Stimulated activated CD4-positive, alpha-beta T cell treated with anti-CD3 and anti-CD28 coated beads, TNF-alpha, amount 100 ng/mL, for 48 hours (primary cell): ENCODE measurements around the gene RWDD1.
A peak's percentile ranks its signal among the peaks of the same experiment; 100 is the strongest.

Experiments used
- DNase-seq, 3 donors: peaks; one replicate each; pipeline ENCODE4 v3.0.0-alpha.2; 2020; ENCODE audit warnings: low read depth in 3 of 3

The RWDD1 gene

DNA sequence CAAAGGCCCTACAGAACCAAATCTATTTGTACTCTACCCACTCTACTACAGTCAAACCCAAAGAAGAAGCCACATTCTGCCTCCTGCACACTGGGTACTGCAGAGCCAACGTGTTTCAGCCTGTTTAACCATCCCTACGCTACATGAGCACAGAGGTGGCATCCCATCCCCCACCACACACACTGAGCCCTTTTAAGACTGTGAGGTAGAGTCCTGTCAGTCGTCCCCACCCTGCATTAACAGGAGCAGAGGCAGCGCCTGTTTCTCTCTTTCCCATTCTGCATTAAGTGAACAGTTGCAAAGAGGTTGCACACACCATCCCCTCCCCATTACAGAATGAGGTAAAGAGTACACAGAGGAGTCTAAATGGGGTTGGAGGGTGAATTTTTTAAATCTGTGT is 39.8 kb downstream of the RWDD1 start:
- DNase-seq = no peak

DNA sequence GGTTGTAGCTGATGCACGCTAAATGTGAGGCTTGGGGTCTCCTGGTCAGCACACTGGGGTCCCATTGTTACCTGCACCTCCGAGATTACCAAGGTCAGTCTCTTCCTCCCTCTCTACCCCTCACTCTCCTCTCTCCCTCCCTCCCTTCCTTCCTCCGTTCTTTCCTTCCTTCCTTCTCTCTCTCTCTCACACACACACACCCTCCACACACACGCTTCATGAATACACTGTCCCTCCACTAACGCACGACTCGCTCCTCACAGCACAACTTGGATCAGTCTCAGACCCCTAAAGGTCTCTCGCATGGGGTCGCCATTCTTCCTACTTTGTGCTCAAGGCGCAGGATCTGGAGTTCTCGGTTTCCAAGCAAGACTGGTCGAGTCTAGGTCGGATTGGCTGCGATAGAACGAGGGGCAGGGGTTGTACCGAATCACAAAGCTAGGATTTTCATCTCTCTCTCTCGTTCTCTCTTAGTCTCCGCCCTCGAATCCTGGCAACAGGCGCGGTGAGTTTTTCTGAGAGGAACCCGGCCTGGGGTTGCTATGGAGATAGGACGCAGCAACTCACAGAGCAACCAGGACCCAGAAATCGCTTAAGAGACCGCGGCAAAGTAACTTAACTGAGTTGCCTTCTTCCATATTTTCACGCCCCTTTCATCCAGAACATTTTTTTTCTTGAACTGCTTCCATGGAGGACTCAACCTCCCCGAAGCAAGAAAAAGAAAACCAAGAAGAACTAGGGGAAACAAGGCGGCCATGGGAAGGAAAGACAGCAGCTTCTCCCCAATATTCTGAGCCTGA is 44.8 kb downstream of the RWDD1 start, which contains the start of gene RSPH4A:
RSPH4A (plus strand) TSS at position 543 of the 800 bp plus-strand sequence; CDS start at position 688, 145 bp downstream.
- DNase-seq = peak; percentile 37 to 54 (median 54)

DNA sequence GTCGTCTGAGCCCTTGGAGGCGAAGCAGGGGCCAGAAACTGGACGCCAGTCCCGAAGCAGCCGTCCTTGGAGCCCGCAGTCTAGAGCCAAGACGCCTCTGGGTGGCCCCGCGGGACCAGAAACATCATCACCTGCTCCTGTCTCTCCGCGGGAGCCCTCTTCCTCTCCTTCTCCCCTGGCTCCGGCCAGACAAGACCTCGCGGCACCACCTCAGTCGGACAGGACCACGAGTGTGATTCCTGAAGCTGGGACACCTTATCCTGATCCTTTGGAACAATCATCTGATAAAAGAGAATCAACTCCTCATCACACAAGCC is 45.4 kb downstream of the RWDD1 start:
- DNase-seq = no peak

DNA sequence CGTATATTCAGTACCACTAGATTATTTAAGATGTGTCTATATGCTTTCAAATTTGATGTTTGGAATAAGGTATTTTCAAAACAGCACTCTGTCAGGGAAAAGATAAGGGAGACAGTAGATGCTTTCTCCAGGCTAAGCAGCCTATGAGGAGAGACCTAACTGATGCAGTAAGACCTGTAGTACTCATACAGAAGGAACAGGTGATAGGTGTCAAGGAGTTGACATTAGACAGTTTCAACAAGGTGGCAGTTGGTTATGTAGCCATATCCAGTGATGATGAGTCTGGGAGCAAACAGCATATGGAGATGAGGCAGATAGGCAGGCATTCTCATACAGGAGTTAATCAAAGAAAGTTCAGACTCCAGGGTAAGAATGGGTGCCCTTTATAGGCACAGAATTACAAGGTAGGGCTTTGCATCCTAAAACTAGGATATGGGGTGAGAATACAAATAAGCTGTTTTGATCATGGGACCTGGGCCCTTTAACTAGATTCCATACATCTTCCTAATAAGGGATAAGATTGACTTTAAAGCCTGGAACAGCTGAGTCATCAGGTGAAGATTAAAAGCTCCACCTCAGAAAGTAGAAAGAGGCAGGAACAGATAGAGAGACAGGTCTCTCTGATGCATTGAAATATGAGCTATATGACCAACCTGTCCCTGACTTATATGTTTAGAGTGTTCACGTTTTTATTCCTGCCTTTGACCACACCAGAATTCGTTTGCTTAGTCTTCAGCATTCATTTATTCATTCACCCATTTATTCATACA is 52.9 kb downstream of the RWDD1 start:
- no peak for DNase-seq

DNA sequence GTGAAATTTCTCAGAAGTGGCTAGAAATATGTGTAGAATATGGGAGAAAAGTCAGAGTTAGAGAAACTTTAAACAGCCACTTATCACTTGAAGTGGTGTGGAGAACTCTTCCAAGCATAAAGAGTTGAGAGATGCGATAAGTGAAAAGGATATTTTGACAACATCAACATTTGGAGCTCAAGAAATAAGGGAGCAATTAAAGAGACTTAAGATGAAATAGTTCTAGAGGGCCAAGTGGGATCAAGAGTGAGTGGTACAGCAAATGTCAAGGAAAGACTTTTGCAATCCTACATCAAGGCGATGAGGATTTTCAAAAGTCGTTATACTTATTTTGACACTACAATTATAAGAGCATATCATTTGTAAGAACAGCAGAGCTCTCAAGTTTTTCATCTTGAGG is 54.6 kb downstream of the RWDD1 start:
- DNase-seq = no peak

DNA sequence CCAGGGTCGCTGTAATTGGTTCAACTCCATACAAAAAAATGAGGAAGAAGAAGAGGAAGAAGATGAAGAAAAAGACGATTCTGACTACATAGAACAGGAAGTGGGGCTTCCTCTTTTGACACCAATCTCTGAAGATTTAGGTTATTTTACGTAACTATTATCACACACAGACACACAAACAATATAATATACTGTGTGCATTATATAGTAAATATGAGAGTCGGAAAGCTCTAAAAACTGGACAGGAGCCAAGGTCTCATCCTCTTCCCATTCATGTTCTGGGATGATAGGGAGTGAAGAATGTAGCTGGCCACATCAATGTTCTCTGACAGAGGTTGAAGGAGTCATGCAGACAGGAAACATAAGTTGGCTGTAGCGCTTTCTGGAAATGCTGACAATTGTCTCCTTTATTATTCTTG is 58.3 kb downstream of the RWDD1 start:
- no peak for DNase-seq

DNA sequence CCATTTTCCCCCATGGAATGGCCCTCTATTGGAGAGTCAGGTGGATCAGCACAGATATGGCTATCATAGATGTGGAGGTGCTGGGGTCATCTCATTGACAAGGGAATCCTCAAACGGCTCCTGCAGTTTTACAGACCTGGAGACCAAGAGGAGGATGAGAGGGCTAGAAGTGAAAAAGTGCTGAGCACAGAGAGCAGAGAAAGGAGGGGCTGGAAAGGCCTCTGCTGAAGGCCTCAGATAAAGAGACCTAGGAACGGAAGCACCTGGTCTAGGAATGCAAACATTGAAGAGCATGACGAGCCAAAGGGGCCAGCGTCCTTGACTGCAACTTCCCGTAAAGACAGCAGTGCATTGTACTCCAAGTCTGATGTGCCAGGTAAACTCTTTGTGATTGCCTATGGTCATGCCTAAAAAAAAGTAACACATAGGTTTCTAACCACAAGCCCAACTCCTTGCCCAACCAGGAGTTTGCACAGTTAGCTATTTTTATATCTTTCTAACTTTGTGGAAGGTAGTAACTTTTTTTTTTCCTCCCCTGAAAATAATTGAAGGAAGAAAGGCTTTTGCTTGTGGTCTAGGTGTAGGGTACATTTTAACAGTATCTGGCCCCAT is 60.2 kb downstream of the RWDD1 start:
- no peak for DNase-seq

DNA sequence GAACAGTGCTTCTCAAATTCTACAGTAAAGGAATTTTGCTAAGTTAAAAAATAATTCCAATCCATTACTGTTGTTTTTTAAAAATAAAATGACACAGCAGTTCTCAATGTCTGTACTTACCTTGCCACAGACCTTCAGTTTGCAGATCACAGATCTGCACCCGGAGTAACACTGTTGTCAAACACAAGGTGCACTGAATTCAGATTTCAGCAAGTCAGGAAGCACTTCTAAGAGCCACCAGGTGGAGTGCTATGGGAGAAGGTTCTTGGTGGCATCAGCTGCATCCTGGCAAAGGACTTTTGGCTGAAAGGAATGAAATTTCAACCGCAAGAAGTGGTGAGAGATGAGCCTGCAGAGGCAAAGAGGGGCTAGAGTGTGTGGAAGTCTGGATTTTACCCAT is 62.4 kb downstream of the RWDD1 start:
- DNase-seq = no peak
